Stimulated activated naive CD8-positive, alpha-beta T cell treated with anti-CD3 and anti-CD28 coated beads, Interleukin-15, Interleukin-2, amounts not matched to agents 100 U/mL and 50 U/mL, for 24 hours (primary cell): ENCODE results near the gene DNAJC24.
A peak's percentile ranks its signal among the peaks of the same experiment; 100 is the strongest.
"Not testable (repeated sequence)": the region's sequence is repeated elsewhere in the genome, so short reads cannot be mapped to it uniquely, and the experiment has no call there.

Source experiments
- ATAC-seq: fragments of 150-1000 bp; cut with Tn5 transposase; one replicate; pipeline ENCODE4 v1.10.0; 2021
- DNase-seq: peaks from one replicate; pipeline ENCODE4 v3.0.0; 2021

The DNAJC24 gene

GRCh38 chr11:31369348-31370329 lies at the start of gene DNAJC24, which contains the start of gene DCDC1:
Gene DNAJC24, plus strand, starts transcription at chr11:31369860. Its CDS starts 889 bp downstream, at chr11:31370749.
Gene DCDC1, minus strand, starts transcription at chr11:31369739. Its CDS starts 41,459 bp downstream, at chr11:31328280.
- DNase-seq, result peak; percentile 92
- ATAC-seq, result peak; percentile 99

GRCh38 chr11:31321494-31321893 lies 48.2 kb upstream of the DNAJC24 start:
- not testable (repeated sequence) for ATAC-seq

GRCh38 chr11:31323145-31323544 lies 46.5 kb upstream of the DNAJC24 start:
- ATAC-seq (no peak), DNase-seq (no peak)

More at GRCh38 chr11:31321494-31321893, 48.2 kb upstream of the DNAJC24 start:
- not testable (repeated sequence) for DNase-seq

GRCh38 chr11:31325160-31325559 lies 44.5 kb upstream of the DNAJC24 start:
- no peak for DNase-seq
- ATAC-seq, result no peak

- ATAC-seq (no peak), DNase-seq (no peak)
Observed at GRCh38 chr11:31326470-31327148, 43.1 kb upstream of the DNAJC24 start.

- ATAC-seq, result no peak
- no peak for DNase-seq
Observed at GRCh38 chr11:31327417-31327816, 42.2 kb upstream of the DNAJC24 start.

- DNase-seq (no peak), ATAC-seq (no peak)
Observed at GRCh38 chr11:31328697-31329096, 41.0 kb upstream of the DNAJC24 start.

GRCh38 chr11:31337806-31338205 lies 31.9 kb upstream of the DNAJC24 start:
- DNase-seq (no peak), ATAC-seq (no peak)

GRCh38 chr11:31340903-31341572 lies 28.6 kb upstream of the DNAJC24 start:
- DNase-seq, result no peak
- ATAC-seq, result no peak

- DNase-seq (no peak), ATAC-seq (no peak)
Observed at GRCh38 chr11:31351168-31351567, 18.5 kb upstream of the DNAJC24 start.

- ATAC-seq (no peak), DNase-seq (no peak)
Observed at GRCh38 chr11:31355131-31355530, 14.5 kb upstream of the DNAJC24 start.

- DNase-seq (no peak), ATAC-seq (no peak)
Observed at GRCh38 chr11:31355817-31356216, 13.8 kb upstream of the DNAJC24 start.

GRCh38 chr11:31361743-31362142 lies 7.9 kb upstream of the DNAJC24 start:
- no peak for DNase-seq
- ATAC-seq, result no peak

GRCh38 chr11:31366795-31367194 lies 2.9 kb upstream of the DNAJC24 start:
- DNase-seq, result no peak
- ATAC-seq, result no peak

- DNase-seq (no peak), ATAC-seq (no peak)
Observed at GRCh38 chr11:31375879-31376278, 6.2 kb downstream of the DNAJC24 start.

GRCh38 chr11:31383116-31383515 lies 13.5 kb downstream of the DNAJC24 start:
- no peak for DNase-seq
- no peak for ATAC-seq

GRCh38 chr11:31387379-31387778 lies 17.7 kb downstream of the DNAJC24 start:
- ATAC-seq (no peak), DNase-seq (no peak)

- DNase-seq (no peak), ATAC-seq (no peak)
Observed at GRCh38 chr11:31397239-31397834, 27.7 kb downstream of the DNAJC24 start.

- ATAC-seq (no peak), DNase-seq (no peak)
Observed at GRCh38 chr11:31404614-31405013, 35.0 kb downstream of the DNAJC24 start.

GRCh38 chr11:31408201-31408600 lies 38.5 kb downstream of the DNAJC24 start:
- no peak for DNase-seq
- no peak for ATAC-seq

GRCh38 chr11:31412946-31413345 lies 43.3 kb downstream of the DNAJC24 start:
- DNase-seq (no peak), ATAC-seq (no peak)

- ATAC-seq, result no peak
- DNase-seq, result no peak
Observed at GRCh38 chr11:31414338-31414737, 44.7 kb downstream of the DNAJC24 start.
